Raji (cell line): ENCODE results near the gene MTOR.
A peak's percentile ranks its signal among the peaks of the same experiment; 100 is the strongest.

Source experiments
- POLR2A ChIP-seq: IDR thresholded peaks from 2 replicates; pipeline ENCODE4 v1.6.1; 2011; ENCODE audit warnings: low read depth, low read length, control low read depth; ENCODE audit not compliant: insufficient read depth

The MTOR gene

GRCh38 chr1:11262171-11263049, at the start of gene MTOR:
Gene MTOR, minus strand, starts transcription at chr1:11262551. Its CDS starts 3,142 bp downstream, at chr1:11259409.
- peak; percentile 87 for TF ChIP-seq POLR2A

- TF ChIP-seq POLR2A = no peak
These were observed 47.0 kb upstream of the MTOR start for GRCh38 chr1:11309385-11309784.

GRCh38 chr1:11308699-11309224, 46.4 kb upstream of the MTOR start:
- no peak for TF ChIP-seq POLR2A

GRCh38 chr1:11307852-11308251, 45.5 kb upstream of the MTOR start:
- TF ChIP-seq POLR2A = no peak

DNA sequence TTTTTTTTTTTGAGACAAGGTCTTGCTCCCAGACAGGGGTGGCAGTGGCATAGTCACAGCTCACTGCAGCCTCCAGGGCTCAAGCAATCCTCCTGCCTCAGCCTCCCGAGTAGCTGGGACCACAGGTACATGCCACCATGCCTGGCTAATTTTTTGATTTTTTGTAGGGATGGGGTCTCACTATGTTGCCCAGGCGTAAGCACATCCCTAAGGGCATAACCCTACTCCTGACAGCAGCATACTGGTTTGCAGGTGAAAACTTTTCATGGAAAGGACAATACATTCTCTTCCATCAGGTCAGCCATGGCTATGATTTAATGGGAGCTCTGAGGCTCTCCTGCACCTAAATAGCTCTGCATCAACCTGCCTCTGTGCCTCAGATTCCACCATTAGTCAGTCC, 40.0 kb upstream of the MTOR start:
- no peak for TF ChIP-seq POLR2A

DNA sequence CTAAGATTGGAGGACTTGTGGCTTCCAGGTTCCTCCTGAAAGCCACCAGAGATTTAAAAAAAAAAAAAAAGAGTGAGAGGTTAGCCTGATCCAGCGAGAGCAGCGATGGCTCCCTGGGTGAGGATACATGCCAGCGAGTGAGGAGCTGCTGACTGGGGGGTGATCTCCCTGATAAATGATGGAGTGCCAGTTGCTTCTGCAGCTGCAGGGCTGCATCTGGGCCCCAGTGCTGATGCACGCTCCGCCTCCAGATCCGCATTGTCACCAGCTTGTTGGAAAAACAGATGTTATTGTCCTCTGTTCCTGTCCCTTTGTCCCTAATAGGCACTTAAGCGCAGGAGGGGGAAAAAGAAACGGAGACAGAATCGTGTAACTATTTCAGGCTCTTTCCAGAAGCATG, 39.2 kb upstream of the MTOR start:
- TF ChIP-seq POLR2A = no peak

DNA sequence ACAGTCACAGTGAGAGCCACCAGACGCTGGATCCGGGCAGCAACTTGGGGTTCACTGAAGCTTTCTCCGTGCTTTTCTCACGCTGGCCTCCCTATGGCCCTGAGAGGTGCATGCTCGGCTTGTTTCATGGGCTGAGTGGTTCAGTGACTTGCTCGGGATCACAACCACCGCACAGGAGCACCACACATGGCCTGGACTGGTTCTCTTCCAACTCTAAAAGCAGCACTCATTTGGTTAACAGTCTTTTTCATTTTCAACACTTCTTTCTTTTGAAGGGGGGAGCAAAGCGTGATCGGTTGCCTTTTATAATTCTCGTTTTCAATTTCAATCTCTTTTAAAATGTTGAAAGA, 36.8 kb upstream of the MTOR start:
- no peak for TF ChIP-seq POLR2A

DNA sequence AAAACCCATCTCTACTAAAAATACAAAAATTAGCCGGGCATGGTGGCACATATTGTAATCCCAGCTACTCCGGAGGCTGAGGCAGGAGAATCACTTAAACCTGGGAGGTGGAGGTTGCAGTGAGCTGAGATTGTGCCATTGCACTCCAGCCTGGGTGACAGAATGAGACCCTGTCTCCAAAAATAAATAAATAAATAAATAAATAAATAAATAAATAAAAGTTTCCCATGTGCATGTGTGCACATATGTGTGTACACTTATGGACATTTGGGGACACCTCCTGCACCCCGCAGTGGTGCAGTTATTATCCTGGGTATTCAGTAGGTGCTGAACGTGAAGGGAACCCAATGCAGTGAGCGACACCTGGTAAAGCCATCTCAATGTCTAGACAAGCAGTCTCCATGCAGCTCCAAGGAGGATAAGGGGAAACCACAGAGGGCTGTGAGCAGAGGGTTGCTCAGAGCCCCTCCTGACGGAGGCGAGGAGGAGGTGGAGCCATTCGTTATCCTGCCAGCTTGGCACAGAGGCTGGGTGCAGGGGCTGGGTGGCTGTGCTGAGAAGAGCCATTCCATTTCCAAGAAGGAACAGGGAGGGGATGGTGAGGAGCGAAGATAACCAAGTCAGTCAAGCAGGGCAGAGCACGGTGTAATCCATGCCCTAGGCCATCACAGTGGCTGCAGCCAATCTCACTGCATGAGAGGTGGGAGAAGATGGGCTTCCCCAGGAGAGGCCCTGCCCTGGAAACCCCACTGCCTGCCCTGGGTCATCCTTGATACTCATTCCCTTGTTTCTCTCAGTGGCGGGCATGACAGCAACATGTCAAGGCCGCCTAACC, 36.3 kb upstream of the MTOR start:
- no peak for TF ChIP-seq POLR2A

- no peak for TF ChIP-seq POLR2A
These were observed 33.6 kb upstream of the MTOR start for GRCh38 chr1:11295905-11296304.

DNA sequence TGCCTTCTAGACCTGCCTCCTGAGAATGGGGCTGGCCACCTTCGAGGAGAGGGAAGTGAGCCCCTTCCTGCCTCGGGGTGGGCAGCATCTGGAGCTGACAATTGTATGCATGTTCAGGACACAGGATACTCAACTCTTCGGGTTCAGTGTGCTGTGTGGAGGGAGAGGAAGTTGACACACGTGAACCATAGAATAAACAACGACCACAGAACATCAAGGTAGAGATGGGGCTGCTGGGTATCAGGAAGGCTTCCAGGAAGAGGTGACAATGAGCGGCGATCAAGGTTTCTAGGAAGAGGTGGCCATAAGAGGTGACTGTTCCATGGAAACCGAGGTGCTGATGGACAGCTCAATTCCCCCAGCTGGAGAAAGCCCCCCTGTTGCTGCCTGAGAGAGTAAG, 32.6 kb upstream of the MTOR start:
- no peak for TF ChIP-seq POLR2A

DNA sequence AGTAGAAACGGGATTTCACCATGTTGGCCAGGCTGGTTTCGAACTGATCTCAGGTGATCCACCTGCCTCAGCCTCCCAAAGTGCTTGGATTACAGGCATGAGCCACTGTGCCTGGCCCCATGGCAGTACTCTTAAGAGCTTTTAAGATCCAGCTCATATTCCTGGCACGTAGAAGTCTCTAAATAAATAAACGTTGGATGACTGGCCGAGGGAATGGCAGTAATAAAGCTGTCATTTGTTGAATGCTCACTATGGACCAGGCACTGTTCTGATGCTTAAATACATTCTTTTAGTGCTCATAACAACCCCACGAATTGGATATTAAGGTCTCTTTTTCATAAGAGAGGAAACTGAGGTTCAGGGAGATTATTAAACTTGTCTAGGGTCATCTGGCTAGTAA, 31.5 kb upstream of the MTOR start:
- TF ChIP-seq POLR2A = no peak

DNA sequence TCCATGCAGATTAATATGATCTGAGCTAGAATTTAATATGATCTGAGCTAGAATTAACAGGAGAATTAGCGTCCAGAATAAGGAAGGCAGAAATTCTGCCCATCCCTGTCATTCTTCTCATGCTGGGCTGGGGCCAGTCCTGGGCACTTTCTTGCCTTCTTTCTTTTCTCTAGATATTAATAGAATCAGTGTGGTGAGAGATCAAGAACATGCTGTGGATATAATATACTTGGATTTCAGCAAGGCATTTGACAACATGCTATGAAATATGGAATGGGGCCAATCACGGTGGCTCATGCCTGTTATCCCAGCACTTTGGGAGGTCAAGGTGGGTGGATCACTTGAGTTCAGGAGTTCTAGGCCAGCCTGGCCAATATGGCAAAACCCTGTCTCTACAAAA, 28.7 kb upstream of the MTOR start:
- no peak for TF ChIP-seq POLR2A

GRCh38 chr1:11289064-11289463, 26.7 kb upstream of the MTOR start:
- no peak for TF ChIP-seq POLR2A

- TF ChIP-seq POLR2A = no peak
These were observed 24.5 kb upstream of the MTOR start for GRCh38 chr1:11286735-11287410.

DNA sequence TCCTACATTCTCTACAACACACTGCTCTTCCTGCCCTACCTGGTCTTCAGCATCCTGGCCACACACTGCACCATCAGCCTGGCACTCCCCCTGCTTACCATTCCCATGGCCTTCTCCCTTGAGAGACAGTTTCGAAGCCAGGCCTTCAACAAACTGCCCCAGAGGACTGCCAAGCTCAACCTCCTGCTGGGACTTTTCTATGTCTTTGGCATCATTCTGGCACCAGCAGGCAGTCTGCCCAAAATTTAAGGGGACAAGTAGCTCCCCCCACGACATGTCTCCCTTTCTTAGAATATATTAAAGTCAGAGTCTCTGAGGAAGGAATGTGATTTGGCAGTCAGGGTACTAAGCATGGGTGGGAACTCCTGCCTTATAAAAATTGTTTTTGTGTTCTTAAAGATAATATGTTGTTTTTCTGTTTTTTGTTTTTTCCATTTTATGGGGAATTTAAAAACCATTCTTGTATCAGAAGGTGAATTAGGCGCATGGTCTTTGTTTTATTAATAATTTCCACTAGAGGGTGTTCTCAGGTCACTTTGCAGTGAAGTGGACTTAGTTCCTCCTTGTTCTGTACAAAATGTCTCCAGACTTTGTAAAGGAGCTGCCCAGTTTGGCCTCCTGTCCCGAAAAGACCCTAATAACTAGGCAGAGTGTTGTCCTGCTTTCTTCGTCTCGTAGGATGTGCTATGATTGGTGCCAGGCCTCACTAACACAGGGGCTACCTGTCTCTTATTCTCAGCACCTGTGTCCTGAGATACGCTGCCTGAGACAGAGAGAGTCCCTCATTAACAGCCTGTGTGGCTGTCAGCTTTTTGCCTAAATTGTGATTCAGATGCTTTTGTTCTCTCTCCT, 23.8 kb upstream of the MTOR start:
- no peak for TF ChIP-seq POLR2A

DNA sequence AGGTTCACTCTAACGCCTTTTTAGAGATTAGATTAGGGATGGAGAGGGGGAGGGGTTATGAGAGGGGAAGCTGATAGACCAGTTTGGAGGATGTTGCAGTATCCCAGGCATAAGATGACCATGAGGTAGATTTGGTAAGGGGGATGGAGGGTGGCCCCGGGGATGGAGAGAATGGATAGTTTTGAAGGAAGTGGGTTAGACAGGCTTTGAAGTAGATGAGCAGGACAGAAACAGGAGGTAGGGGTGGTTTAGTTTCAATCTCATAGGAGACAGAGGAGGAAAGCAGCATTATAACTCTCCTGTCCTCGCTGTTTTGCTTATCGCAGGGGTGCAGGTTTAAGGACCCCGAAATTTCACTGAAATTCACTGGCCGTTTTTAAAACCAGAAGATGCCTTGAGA, 22.4 kb upstream of the MTOR start:
- no peak for TF ChIP-seq POLR2A
